CD14-positive monocyte (primary cell): ENCODE data around the gene PLEKHG2. TPM values are rescaled to one million over a fixed set of nuclear protein-coding genes. Genes with fewer than 3 reads are reported as not detected.
A peak's percentile ranks its signal among the peaks of the same experiment; 100 is the strongest.

Experiments
- DNase-seq, 3 donors: peaks; one replicate each; pipeline ENCODE4 v3.0.0-alpha.2; 2011 to 2022
- H2AFZ ChIP-seq: 2 replicates; pipeline ENCODE4 v1.6.0; 2012; ENCODE audit warnings: mild to moderate bottlenecking, low read depth, low read length, inconsistent platforms; ENCODE audit not compliant: insufficient read depth, poor library complexity, severe bottlenecking
- H3K27ac ChIP-seq, 2 donors: 1 replicate in 1 of 2; 2 replicates in 1 of 2; pipeline ENCODE4 v1.5.1; 2012 to 2013; ENCODE audit warnings: low read length in 2 of 2, control low read depth in 1 of 2, inconsistent platforms in 1 of 2, low read depth in 1 of 2, mild to moderate bottlenecking in 1 of 2
- H3K27me3 ChIP-seq, 2 donors: one replicate each; pipeline versions ENCODE4 v1.6.0 to v1.6.1; 2011 to 2013; ENCODE audit warnings: low read length in 2 of 2; ENCODE audit not compliant: control insufficient read depth in 2 of 2, insufficient read depth in 2 of 2
- H3K36me3 ChIP-seq, 2 donors: replicated peaks in 1 of 2; 1 replicate in 1 of 2; 2 replicates in 1 of 2; pipeline versions ENCODE4 v1.5.1 to v1.6.1; 2012 to 2013; ENCODE audit warnings: low read length in 2 of 2, control low read depth in 1 of 2, inconsistent platforms in 1 of 2, mild to moderate bottlenecking in 1 of 2; ENCODE audit not compliant: insufficient read depth in 2 of 2, control insufficient read depth in 1 of 2
- H3K4me1 ChIP-seq, 2 donors: 1 replicate in 1 of 2; 2 replicates in 1 of 2; pipeline versions ENCODE4 v1.5.1 to v1.6.1; 2012 to 2013; ENCODE audit warnings: low read length in 2 of 2, control low read depth in 1 of 2, inconsistent platforms in 1 of 2, mild to moderate bottlenecking in 1 of 2, moderate library complexity in 1 of 2; ENCODE audit not compliant: insufficient read depth in 2 of 2, control insufficient read depth in 1 of 2
- H3K4me2 ChIP-seq: replicated peaks from 2 replicates; pipeline ENCODE3; 2012; ENCODE audit warnings: low read length, moderate library complexity, mild to moderate bottlenecking; ENCODE audit not compliant: poor library complexity, severe bottlenecking; ENCODE audit errors: extremely low read depth
- H3K4me3 ChIP-seq, 3 experiments: fragments of 200-600 bp in 1 of 3; sonication (generic) in 1 of 3; replicated peaks in 1 of 3; 1 replicate in 2 of 3; 2 replicates in 1 of 3; pipeline ENCODE4 v1.5.1; 2011 to 2013; ENCODE audit warnings: low read length in 3 of 3, mild to moderate bottlenecking in 3 of 3, control low read depth in 2 of 3, low read depth in 2 of 3, inconsistent platforms in 1 of 3, moderate library complexity in 1 of 3
- H3K79me2 ChIP-seq: 2 replicates; pipeline ENCODE4 v1.6.0; 2012; ENCODE audit warnings: mild to moderate bottlenecking, control low read depth, inconsistent platforms, low read length, moderate library complexity; ENCODE audit not compliant: insufficient read depth
- H3K9ac ChIP-seq: 2 replicates; pipeline ENCODE4 v1.6.0; 2017; ENCODE audit warnings: low read length, mild to moderate bottlenecking; ENCODE audit not compliant: insufficient read depth, poor library complexity, severe bottlenecking
- H3K9me3 ChIP-seq, 2 donors: replicated peaks in 1 of 2; 1 replicate in 1 of 2; 2 replicates in 1 of 2; pipeline versions ENCODE4 v1.5.1 to v1.6.1; 2012 to 2013; ENCODE audit warnings: low read length in 2 of 2, control low read depth in 1 of 2; ENCODE audit not compliant: control insufficient read depth in 1 of 2, insufficient read depth in 1 of 2
- H4K20me1 ChIP-seq: 2 replicates; pipeline ENCODE4 v1.6.0; 2012; ENCODE audit warnings: mild to moderate bottlenecking, low read length, control low read depth, moderate library complexity; ENCODE audit not compliant: insufficient read depth
- H3K27ac Mint-ChIP-seq, 7 donors: one replicate each; pipeline ENCODE4 v1.8.0; 2020; ENCODE audit warnings: mild to moderate bottlenecking in 7 of 7, mixed read lengths in 7 of 7, moderate library complexity in 6 of 7, inconsistent platforms in 2 of 7
- H3K27me3 Mint-ChIP-seq, 3 donors: one replicate each; pipeline ENCODE4 v1.8.0; 2021 to 2022; ENCODE audit warnings: low read depth in 3 of 3, mild to moderate bottlenecking in 3 of 3, mixed read lengths in 3 of 3, moderate library complexity in 3 of 3, inconsistent platforms in 1 of 3
- H3K36me3 Mint-ChIP-seq, 2 donors: one replicate each; pipeline ENCODE4 v1.8.0; 2020; ENCODE audit warnings: mixed read lengths in 2 of 2, inconsistent platforms in 1 of 2, mild to moderate bottlenecking in 1 of 2
- H3K4me1 Mint-ChIP-seq: one replicate; pipeline ENCODE4 v1.8.0; 2020; ENCODE audit warnings: mild to moderate bottlenecking, mixed read lengths
- H3K4me3 Mint-ChIP-seq, 2 donors: one replicate each; pipeline ENCODE4 v1.8.0; 2020; ENCODE audit warnings: mild to moderate bottlenecking in 2 of 2, mixed read lengths in 2 of 2, moderate library complexity in 1 of 2
- H3K9me3 Mint-ChIP-seq, 7 donors: one replicate each; pipeline ENCODE4 v1.8.0; 2020 to 2022; ENCODE audit warnings: mixed read lengths in 7 of 7, mild to moderate bottlenecking in 6 of 7, moderate library complexity in 6 of 7, inconsistent platforms in 2 of 7
- WGBS: methylation state at CpG from one replicate; pipeline ENCODE4 v1.1.5; 2013; ENCODE audit warnings: missing lambda C conversion rate; ENCODE audit not compliant: insufficient coverage; 5-methylcytosine and 5-hydroxymethylcytosine counted together
- intact Hi-C, 2 donors: fragments of 100-400 bp; cut with micrococcal nuclease; formaldehyde crosslinking; loops; one replicate each; pipeline versions ENCODE4 v1.15.0 to v1.15.1; 2023
- polyA plus RNA-seq, 3 donors: library from polyadenylated mRNA; depleted of rRNA in 1 of 3; unstranded in 2 of 3; stranded (reverse) in 1 of 3; fragments of 300-500 nt in 2 of 3; fragments of >200 nt in 1 of 3; fragmentation: Illumina TruSeq in 2 of 3; gene quantifications; 1 replicate in 2 of 3; 2 replicates in 1 of 3; pipeline ENCODE4 v1.2.3, GENCODE V29; 2012 to 2021
- TF ChIP-seq, protein P1 (sequence below): fragments of 200-600 bp; IDR thresholded peaks from one replicate; pipeline ENCODE4 v1.8.0; 2022; ENCODE audit warnings: antibody characterized with exemption, mild to moderate bottlenecking

PLEKHG2 gene
- polyA plus RNA-seq, 3 donors = 0.73 to 202 (median 1.2) TPM

DNA sequence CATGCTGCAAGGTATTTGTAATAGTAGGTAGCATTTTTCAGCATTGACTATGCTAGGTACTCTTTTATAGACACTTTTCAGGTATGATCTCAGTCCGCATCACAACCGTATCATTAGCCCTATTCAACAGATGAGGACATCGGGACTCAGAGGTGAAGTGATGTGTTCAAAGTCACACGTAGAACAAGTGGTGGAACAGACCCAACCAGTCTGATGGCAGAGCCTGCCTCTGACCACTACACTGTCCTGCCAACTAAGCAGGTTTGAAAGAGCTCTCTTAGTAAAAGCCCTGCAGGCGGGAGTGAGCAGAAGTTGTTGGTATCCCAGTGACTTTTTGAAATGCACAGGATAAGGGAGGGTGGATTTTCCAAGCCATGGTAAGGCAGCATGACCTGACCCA, 41.7 kb upstream of the PLEKHG2 start:
- Histone ChIP-seq H3K4me2 (no peak overlapping the region), H3K79me2 (no peaks in the 10 kb centered on the region), H3K4me3 (no peak overlapping the region), H3K4me1 (no peaks in the 10 kb centered on the region), H2AFZ (no peak overlapping the region), H3K36me3 (peaks cover 79 to 98% of the 10 kb centered on the region in 2 donors), H3K27ac (no peak overlapping the region), H3K27me3 (no peaks in the 10 kb centered on the region), H4K20me1 (no peaks in the 10 kb centered on the region), H3K9ac (no peak overlapping the region), H3K9me3 (no peaks in the 10 kb centered on the region)
- no peaks in the 10 kb centered on the region for H3K9me3 Mint-ChIP-seq
- H3K4me3 Mint-ChIP-seq = no peak overlapping the region
- no peaks in the 10 kb centered on the region for H3K4me1 Mint-ChIP-seq
- WGBS = 97% methylated on average over 5 of the region's 5 CpGs
- H3K36me3 Mint-ChIP-seq = peaks cover 71 to 85% of the 10 kb centered on the region in 2 donors
- H3K27ac Mint-ChIP-seq = no peak overlapping the region
- TF ChIP-seq, protein P1, sequence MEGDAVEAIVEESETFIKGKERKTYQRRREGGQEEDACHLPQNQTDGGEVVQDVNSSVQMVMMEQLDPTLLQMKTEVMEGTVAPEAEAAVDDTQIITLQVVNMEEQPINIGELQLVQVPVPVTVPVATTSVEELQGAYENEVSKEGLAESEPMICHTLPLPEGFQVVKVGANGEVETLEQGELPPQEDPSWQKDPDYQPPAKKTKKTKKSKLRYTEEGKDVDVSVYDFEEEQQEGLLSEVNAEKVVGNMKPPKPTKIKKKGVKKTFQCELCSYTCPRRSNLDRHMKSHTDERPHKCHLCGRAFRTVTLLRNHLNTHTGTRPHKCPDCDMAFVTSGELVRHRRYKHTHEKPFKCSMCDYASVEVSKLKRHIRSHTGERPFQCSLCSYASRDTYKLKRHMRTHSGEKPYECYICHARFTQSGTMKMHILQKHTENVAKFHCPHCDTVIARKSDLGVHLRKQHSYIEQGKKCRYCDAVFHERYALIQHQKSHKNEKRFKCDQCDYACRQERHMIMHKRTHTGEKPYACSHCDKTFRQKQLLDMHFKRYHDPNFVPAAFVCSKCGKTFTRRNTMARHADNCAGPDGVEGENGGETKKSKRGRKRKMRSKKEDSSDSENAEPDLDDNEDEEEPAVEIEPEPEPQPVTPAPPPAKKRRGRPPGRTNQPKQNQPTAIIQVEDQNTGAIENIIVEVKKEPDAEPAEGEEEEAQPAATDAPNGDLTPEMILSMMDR = no peak
- DNase-seq = no peak
- intact Hi-C loops = no loop called here
- H3K27me3 Mint-ChIP-seq = peaks cover 0 to 2% (median 0%) of the 10 kb centered on the region in 3 donors

DNA sequence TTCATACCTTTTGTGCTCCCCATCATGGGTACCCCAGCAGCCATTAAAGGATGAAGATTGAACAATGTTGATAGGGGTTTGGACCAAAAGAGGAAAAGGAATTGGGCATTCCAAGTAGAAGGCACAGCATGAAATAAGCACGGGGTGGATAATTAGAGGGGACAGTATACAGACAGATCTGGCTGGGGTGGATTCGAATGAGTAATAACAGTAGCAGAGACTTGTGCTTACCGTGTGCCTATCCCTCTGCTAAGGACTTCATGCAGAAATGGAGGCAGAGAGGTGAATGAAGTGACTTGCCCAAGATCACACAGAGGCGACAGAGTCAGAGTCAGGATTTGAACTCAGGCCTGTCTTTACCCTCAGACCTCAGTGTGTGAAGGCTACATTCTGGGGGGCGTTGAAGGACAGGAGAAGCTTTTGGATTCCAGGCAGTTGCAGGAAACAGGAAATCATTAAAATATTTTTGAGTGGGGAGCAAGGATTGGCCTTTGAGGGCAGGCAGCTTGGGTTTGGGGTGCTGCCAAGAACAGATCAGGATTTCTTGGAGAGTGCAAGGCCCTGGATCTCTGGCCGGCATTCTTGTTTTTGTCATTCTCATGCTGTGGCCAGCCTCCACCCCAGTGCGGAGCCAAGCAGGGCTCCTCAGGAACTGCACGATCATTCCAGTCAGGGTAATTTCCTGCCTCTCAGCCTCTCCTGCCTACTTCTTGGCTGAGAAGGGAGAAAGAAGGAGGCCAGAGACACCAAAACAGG, 40.2 kb upstream of the PLEKHG2 start:
- H3K36me3 ChIP-seq = peaks cover 85 to 99% of the 10 kb centered on the region in 2 donors
- no peak overlapping the region for H3K27ac ChIP-seq
- no peak overlapping the region for H2AFZ ChIP-seq
- no peaks in the 10 kb centered on the region for H3K4me1 ChIP-seq
- no peaks in the 10 kb centered on the region for H3K27me3 ChIP-seq
- no peaks in the 10 kb centered on the region for H3K4me1 Mint-ChIP-seq
- intact Hi-C loops = no loop called here
- H3K79me2 ChIP-seq = no peaks in the 10 kb centered on the region
- WGBS = 77% methylated on average over 6 of the region's 8 CpGs
- peaks cover 0 to 2% (median 0%) of the 10 kb centered on the region in 3 donors for H3K27me3 Mint-ChIP-seq
- H3K9me3 ChIP-seq = no peaks in the 10 kb centered on the region
- DNase-seq = no peak
- peak overlapping the region in 2 of 7 donors; percentile 37 to 68 for H3K27ac Mint-ChIP-seq
- no peak overlapping the region for H3K4me3 ChIP-seq
- H3K4me3 Mint-ChIP-seq = no peak overlapping the region
- H3K36me3 Mint-ChIP-seq = peaks cover 78 to 87% of the 10 kb centered on the region in 2 donors
- H3K9ac ChIP-seq = no peak overlapping the region
- TF ChIP-seq, protein P1 = no peak
- no peaks in the 10 kb centered on the region for H4K20me1 ChIP-seq
- H3K4me2 ChIP-seq = no peak overlapping the region
- H3K9me3 Mint-ChIP-seq = no peaks in the 10 kb centered on the region
